Peyer's patch (tissue), 4 donors: Measurements from ENCODE around the gene FOXD3.

Experiments used
- CTCF ChIP-seq, 6 experiments: fragments of 450-650 bp in 4 of 6; fragments of 200-600 bp in 2 of 6; sonication (generic) in 1 of 6; IDR thresholded peaks; one replicate each; pipeline ENCODE4 v1.5.1; 2017 to 2019; ENCODE audit warnings: antibody characterized with exemption in 6 of 6, mild to moderate bottlenecking in 3 of 6, moderate library complexity in 1 of 6
- POLR2A ChIP-seq, 2 donors: fragments of 450-650 bp; IDR thresholded peaks; one replicate each; pipeline ENCODE4 v1.5.1; 2017; ENCODE audit warnings: antibody characterized with exemption in 2 of 2, mild to moderate bottlenecking in 2 of 2, moderate library complexity in 2 of 2

DNA sequence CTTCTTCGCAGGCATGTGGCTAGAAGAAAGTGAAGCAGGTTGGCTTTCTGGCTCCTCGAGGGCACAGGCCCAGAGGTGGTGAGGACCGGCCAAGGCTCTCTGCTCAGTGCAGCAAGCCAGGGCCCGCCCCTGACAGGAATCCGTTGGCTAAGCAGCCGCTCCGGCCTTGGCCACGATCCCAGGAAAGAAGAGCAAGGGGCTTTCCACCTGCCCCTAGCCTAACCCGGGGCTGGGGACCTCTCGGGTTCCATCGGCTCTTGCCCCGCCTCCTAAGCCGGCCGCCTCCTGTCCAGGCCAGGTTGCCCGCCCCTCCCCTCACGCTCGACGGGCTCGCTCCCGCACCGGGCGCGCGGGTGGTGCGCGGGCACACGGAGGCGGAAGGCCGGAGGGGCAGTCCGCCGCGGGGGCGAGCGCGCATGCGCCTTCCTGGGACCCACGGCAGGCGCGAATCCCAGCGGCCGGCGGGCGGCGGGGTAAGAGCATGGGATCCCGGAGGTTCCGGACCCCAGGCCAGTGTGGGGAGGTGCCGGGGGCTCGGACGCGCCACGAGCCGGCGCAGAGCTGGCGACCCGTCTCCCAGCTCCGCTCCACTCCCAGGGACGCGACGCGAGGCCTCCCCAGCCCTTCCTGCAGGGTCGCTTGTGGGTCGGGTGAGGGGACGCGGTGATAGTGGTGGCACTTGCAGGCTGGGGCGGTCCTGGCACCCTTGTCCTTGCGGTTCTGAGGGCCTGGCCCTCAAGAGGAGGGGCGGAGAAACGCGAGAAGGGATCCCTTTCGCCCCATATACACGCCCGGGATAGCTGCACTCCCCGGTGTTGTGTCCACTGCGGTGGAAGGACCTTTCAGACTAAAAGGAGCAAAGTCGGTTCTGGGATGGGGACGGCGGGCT, 45.1 kb downstream of the FOXD3 start, which contains the start of gene ALG6:
- peak in 2 of 6 experiments; percentile 21 to 34 for TF ChIP-seq CTCF (IDR thresholded peaks at IDR 0.05)
- peak; percentile 70 to 74 for TF ChIP-seq POLR2A (IDR thresholded peaks at IDR 0.05)
